ENCODE measurements around the gene TTLL11. TPM values are rescaled to one million over a fixed set of nuclear protein-coding genes. Genes with fewer than 3 reads are reported as not detected.
"Not testable (repeated sequence)": the region's sequence is repeated elsewhere in the genome, so short reads cannot be mapped to it uniquely, and the experiment has no call there.

The TTLL11 gene
- total RNA-seq, 4 donors from 2014 or later, result 7.4 to 14.7 (median 11.0) TPM

DNA sequence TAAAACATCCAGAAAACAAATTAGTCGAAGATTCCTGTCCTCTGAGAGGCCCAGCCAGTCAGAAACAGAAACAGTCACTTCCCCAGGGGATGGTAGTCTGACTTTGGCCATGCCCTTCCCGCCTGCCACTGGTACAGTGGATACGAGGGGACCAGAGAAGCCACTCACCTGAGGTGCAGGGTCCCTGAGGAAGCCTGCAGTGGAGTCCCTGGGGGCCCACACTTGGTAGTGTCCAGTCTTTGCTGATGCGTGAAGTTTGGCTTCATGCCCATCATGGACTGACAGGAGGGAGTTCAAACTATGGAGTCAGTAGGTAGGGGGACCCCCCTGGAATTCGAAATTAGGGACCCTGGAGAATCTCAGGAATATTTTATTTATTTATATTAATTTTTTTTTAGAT, 294.2 kb downstream of the TTLL11 start:
- Histone ChIP-seq H3K4me1 (no peaks in the 10 kb centered on the region), H3K27me3 (no peaks in the 10 kb centered on the region), H3K36me3 (no peaks in the 10 kb centered on the region), H3K4me3 (no peak overlapping the region), H3K9me3 (no peaks in the 10 kb centered on the region), H3K27ac (no peak overlapping the region)
- DNase-seq, result no peak
- TF ChIP-seq POLR2A (IDR thresholded peaks at IDR 0.05), result no peak
- TF ChIP-seq, protein P1, sequence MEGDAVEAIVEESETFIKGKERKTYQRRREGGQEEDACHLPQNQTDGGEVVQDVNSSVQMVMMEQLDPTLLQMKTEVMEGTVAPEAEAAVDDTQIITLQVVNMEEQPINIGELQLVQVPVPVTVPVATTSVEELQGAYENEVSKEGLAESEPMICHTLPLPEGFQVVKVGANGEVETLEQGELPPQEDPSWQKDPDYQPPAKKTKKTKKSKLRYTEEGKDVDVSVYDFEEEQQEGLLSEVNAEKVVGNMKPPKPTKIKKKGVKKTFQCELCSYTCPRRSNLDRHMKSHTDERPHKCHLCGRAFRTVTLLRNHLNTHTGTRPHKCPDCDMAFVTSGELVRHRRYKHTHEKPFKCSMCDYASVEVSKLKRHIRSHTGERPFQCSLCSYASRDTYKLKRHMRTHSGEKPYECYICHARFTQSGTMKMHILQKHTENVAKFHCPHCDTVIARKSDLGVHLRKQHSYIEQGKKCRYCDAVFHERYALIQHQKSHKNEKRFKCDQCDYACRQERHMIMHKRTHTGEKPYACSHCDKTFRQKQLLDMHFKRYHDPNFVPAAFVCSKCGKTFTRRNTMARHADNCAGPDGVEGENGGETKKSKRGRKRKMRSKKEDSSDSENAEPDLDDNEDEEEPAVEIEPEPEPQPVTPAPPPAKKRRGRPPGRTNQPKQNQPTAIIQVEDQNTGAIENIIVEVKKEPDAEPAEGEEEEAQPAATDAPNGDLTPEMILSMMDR (IDR thresholded peaks at IDR 0.05), result no peak
- intact Hi-C loops (cut with DNase I; ENCODE audit: low total_unique reads), result no loop called here

DNA sequence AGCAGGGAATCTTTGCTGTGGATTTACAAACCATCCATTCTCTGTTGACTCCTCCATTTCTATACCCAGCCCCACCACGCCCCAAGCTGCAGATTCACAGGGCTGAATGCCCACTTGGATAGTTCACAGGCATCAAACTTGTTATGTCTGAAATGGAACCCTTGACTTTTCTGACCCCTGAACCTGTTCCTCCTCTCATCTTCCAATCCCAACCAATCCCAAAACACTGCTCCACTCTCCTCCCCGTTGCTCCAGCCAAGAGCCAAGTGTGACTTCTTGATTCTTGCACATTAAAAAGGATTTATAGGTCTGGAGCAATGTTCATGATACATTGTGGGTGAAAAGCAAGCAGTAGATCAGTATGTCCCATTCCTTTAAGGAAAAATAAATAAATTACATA, 296.0 kb downstream of the TTLL11 start:
- no peak for TF ChIP-seq POLR2A (IDR thresholded peaks at IDR 0.05)
- TF ChIP-seq, protein P1 (IDR thresholded peaks at IDR 0.05), result no peak
- Histone ChIP-seq H3K4me1 (no peaks in the 10 kb centered on the region), H3K9me3 (no peaks in the 10 kb centered on the region), H3K27me3 (no peaks in the 10 kb centered on the region), H3K4me3 (no peak overlapping the region), H3K27ac (peak overlapping the region; percentile 59 to 64), H3K36me3 (no peaks in the 10 kb centered on the region)
- intact Hi-C loops (cut with DNase I; ENCODE audit: low total_unique reads), result no loop called here
- DNase-seq, result peak in 1 of 2 donors; percentile 76

DNA sequence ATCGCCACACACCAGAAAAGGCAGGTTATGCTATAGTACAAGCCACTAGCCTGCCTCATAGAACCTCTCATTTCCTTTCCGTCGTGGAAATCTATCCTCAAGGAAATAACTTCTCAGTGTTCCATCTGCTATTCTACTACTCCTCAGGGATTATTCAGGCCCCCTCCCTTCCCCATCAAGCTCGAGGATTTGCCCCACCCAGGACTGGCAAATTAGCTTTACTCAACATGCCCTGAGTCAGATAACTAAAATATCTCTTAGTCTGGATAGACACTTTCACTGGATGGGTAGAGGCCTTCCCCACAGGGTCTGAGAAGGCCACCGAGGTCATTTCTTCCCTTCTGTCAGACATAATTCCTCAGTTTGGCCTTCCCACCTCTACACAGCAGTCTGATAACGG, 298.8 kb downstream of the TTLL11 start:
- intact Hi-C loops (cut with DNase I; ENCODE audit: low total_unique reads); H3K4me1 ChIP-seq; H3K36me3 ChIP-seq; DNase-seq; H3K9me3 ChIP-seq; H3K27me3 ChIP-seq; H3K4me3 ChIP-seq: not testable (repeated sequence)
- H3K27ac ChIP-seq, result peak overlapping the region in 1 of 2 donors; percentile 37

- H3K4me1 ChIP-seq; H3K27ac ChIP-seq; H3K9me3 ChIP-seq; H3K27me3 ChIP-seq; DNase-seq; intact Hi-C loops (cut with DNase I; ENCODE audit: low total_unique reads); H3K36me3 ChIP-seq; H3K4me3 ChIP-seq: not testable (repeated sequence)
Measured at GRCh38 chr9:121792476-121792875, 300.6 kb downstream of the TTLL11 start.

GRCh38 chr9:121790841-121791240, 302.3 kb downstream of the TTLL11 start:
- Histone ChIP-seq H3K27me3 (no peaks in the 10 kb centered on the region), H3K27ac (no peak overlapping the region), H3K4me1 (no peaks in the 10 kb centered on the region), H3K36me3 (no peaks in the 10 kb centered on the region), H3K9me3 (no peaks in the 10 kb centered on the region), H3K4me3 (no peak overlapping the region)
- DNase-seq, result no peak
- TF ChIP-seq, protein P1 (IDR thresholded peaks at IDR 0.05), result no peak
- no peak for TF ChIP-seq POLR2A (IDR thresholded peaks at IDR 0.05)
- intact Hi-C loops (cut with DNase I; ENCODE audit: low total_unique reads), result no loop called here

DNA sequence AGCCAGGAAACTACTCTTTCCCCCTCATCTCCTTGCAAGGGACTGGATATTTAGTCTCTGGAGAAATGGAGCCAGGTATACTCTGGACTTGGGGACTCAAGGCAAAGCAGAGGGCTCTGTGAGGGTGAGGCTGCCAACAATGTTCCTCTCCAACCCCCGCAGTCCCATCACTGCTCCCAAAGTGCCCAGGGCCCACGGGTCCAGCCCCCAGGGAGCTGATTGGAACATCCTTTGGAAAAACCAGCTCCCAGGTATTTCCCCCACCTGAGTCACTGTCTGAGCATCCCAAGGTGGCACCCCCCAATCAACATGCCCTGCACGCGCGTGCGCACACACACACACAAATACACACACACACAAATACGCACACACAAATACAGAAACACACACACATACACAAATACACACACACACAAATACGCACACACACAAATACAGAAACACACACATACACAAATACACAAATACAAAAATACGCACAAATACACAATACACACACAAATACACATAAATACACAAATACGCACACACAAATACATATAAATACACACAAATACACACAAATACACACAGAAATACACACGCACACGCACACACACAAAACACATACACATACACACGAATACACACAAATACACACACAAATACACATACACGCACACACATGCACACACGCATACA, 304.3 kb downstream of the TTLL11 start:
- no peak for DNase-seq
- Histone ChIP-seq H3K4me3 (no peak overlapping the region), H3K4me1 (no peaks in the 10 kb centered on the region), H3K27me3 (no peaks in the 10 kb centered on the region), H3K36me3 (no peaks in the 10 kb centered on the region), H3K9me3 (no peaks in the 10 kb centered on the region), H3K27ac (no peak overlapping the region)
- intact Hi-C loops (cut with DNase I; ENCODE audit: low total_unique reads), result no loop called here
- TF ChIP-seq POLR2A (IDR thresholded peaks at IDR 0.05), result no peak

GRCh38 chr9:121786998-121787422, 306.1 kb downstream of the TTLL11 start:
- Histone ChIP-seq H3K36me3 (no peaks in the 10 kb centered on the region), H3K4me1 (no peaks in the 10 kb centered on the region), H3K9me3 (no peaks in the 10 kb centered on the region), H3K27me3 (no peaks in the 10 kb centered on the region), H3K27ac (no peak overlapping the region), H3K4me3 (no peak overlapping the region)
- intact Hi-C loops (cut with DNase I; ENCODE audit: low total_unique reads), result no loop called here
- DNase-seq, result no peak
- TF ChIP-seq, protein P1 (IDR thresholded peaks at IDR 0.05), result no peak
- no peak for TF ChIP-seq POLR2A (IDR thresholded peaks at IDR 0.05)

Measured in uterus (tissue), 4 donors.